Loucy (cell line): ENCODE data around the gene SP3.

Experiments used
- H2AFZ ChIP-seq: fragments of 200-600 bp; sonication (generic); 2 replicates; pipeline ENCODE4 v1.6.0; 2016; ENCODE audit warnings: antibody characterized with exemption, mild to moderate bottlenecking, low read length, moderate library complexity
- H3F3A ChIP-seq: fragments of 200-600 bp; 2 replicates; pipeline ENCODE4 v1.6.0; 2016; ENCODE audit warnings: antibody characterized with exemption, low read depth, mild to moderate bottlenecking
- H3K27me3 ChIP-seq: fragments of 200-600 bp; sonication (generic); 2 replicates; pipeline ENCODE4 v1.6.1; 2014; ENCODE audit warnings: low read length, mild to moderate bottlenecking; ENCODE audit not compliant: insufficient read depth, poor library complexity, severe bottlenecking
- H3K36me3 ChIP-seq: fragments of 200-600 bp; sonication (generic); 2 replicates; pipeline ENCODE4 v1.6.1; 2016; ENCODE audit warnings: low read length; ENCODE audit not compliant: insufficient read depth
- H3K4me1 ChIP-seq: fragments of 200-600 bp; sonication (generic); 2 replicates; pipeline ENCODE4 v1.5.1; 2014; ENCODE audit warnings: low read length, mild to moderate bottlenecking; ENCODE audit not compliant: insufficient read depth, poor library complexity, severe bottlenecking
- H3K4me2 ChIP-seq: fragments of 200-600 bp; sonication (generic); 2 replicates; pipeline ENCODE4 v1.6.0; 2014; ENCODE audit warnings: antibody characterized with exemption, low read length, low read depth, mild to moderate bottlenecking; ENCODE audit not compliant: poor library complexity, severe bottlenecking
- H3K4me3 ChIP-seq: fragments of 200-600 bp; sonication (generic); 2 replicates; pipeline ENCODE4 v1.5.1; 2014; ENCODE audit warnings: low read length, mild to moderate bottlenecking, mixed read lengths; ENCODE audit not compliant: poor library complexity, severe bottlenecking
- H3K79me2 ChIP-seq: fragments of 200-600 bp; sonication (generic); 2 replicates; pipeline ENCODE4 v1.6.1; 2014; ENCODE audit warnings: low read length; ENCODE audit not compliant: insufficient read depth
- H3K9ac ChIP-seq: fragments of 200-600 bp; sonication (generic); 2 replicates; pipeline ENCODE4 v1.6.0; 2014; ENCODE audit warnings: mild to moderate bottlenecking, low read depth, low read length, moderate library complexity; ENCODE audit not compliant: poor library complexity, severe bottlenecking
- H3K9me2 ChIP-seq: fragments of 200-600 bp; sonication (generic); replicated peaks from 2 replicates; pipeline ENCODE4 v1.6.1; 2016; ENCODE audit warnings: low read depth, low read length, mixed read lengths
- H3K9me3 ChIP-seq: fragments of 200-600 bp; sonication (generic); 2 replicates; pipeline ENCODE4 v1.6.1; 2014; ENCODE audit warnings: mild to moderate bottlenecking, antibody characterized with exemption, low read length, low read depth; ENCODE audit not compliant: insufficient read depth
- H4K20me1 ChIP-seq: fragments of 200-600 bp; sonication (generic); 2 replicates; pipeline ENCODE4 v1.6.0; 2014; ENCODE audit warnings: antibody characterized with exemption, low read length, mild to moderate bottlenecking; ENCODE audit not compliant: insufficient read depth, poor library complexity, severe bottlenecking
- EZH2phosphoT487 ChIP-seq: fragments of 200-600 bp; IDR thresholded peaks from 2 replicates; pipeline ENCODE4 v1.6.1; 2018; ENCODE audit warnings: antibody characterized with exemption, mild to moderate bottlenecking, moderate library complexity, borderline replicate concordance
- TF ChIP-seq, protein P1 (sequence below): fragments of 200-600 bp; sonication (generic); conservative IDR thresholded peaks from 2 replicates; pipeline ENCODE4 v1.5.1; 2014; ENCODE audit warnings: mild to moderate bottlenecking, antibody characterized with exemption, low read length

The SP3 gene

DNA sequence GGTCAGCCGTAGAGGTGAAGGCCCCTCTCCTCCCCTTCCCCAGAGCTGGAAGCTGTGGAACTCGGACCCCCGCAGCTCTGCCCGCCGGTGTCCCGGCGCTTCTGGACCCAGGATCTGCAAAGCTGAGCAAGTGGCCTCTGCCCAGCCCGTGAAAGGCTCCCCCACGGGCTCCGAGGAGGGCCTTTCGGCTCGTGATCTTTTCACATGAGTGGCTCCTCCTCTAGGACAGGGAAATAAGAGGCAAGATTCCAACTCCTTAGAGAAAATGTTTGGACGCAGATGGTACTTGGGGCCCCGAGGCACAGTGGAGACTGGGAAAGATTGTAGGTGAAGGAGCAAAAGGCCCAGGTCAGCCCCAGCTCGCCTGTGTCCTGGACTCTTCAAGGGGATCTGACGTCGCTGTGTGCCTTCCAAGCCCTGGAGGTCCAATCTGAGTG is 48.2 kb upstream of the SP3 start:
- Histone ChIP-seq H3F3A (no peaks in the 10 kb centered on the region), H3K9me3 (no peaks in the 10 kb centered on the region), H3K4me3 (no peak overlapping the region), H3K9me2 (no peaks in the 10 kb centered on the region), H3K9ac (no peak overlapping the region), H3K4me2 (no peak overlapping the region), H3K79me2 (no peaks in the 10 kb centered on the region), H4K20me1 (no peaks in the 10 kb centered on the region), H2AFZ (no peak overlapping the region), H3K36me3 (no peaks in the 10 kb centered on the region), H3K27me3 (no peaks in the 10 kb centered on the region), H3K4me1 (no peaks in the 10 kb centered on the region)
- TF ChIP-seq, protein P1, sequence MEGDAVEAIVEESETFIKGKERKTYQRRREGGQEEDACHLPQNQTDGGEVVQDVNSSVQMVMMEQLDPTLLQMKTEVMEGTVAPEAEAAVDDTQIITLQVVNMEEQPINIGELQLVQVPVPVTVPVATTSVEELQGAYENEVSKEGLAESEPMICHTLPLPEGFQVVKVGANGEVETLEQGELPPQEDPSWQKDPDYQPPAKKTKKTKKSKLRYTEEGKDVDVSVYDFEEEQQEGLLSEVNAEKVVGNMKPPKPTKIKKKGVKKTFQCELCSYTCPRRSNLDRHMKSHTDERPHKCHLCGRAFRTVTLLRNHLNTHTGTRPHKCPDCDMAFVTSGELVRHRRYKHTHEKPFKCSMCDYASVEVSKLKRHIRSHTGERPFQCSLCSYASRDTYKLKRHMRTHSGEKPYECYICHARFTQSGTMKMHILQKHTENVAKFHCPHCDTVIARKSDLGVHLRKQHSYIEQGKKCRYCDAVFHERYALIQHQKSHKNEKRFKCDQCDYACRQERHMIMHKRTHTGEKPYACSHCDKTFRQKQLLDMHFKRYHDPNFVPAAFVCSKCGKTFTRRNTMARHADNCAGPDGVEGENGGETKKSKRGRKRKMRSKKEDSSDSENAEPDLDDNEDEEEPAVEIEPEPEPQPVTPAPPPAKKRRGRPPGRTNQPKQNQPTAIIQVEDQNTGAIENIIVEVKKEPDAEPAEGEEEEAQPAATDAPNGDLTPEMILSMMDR: no peak
- no peak for TF ChIP-seq EZH2phosphoT487

DNA sequence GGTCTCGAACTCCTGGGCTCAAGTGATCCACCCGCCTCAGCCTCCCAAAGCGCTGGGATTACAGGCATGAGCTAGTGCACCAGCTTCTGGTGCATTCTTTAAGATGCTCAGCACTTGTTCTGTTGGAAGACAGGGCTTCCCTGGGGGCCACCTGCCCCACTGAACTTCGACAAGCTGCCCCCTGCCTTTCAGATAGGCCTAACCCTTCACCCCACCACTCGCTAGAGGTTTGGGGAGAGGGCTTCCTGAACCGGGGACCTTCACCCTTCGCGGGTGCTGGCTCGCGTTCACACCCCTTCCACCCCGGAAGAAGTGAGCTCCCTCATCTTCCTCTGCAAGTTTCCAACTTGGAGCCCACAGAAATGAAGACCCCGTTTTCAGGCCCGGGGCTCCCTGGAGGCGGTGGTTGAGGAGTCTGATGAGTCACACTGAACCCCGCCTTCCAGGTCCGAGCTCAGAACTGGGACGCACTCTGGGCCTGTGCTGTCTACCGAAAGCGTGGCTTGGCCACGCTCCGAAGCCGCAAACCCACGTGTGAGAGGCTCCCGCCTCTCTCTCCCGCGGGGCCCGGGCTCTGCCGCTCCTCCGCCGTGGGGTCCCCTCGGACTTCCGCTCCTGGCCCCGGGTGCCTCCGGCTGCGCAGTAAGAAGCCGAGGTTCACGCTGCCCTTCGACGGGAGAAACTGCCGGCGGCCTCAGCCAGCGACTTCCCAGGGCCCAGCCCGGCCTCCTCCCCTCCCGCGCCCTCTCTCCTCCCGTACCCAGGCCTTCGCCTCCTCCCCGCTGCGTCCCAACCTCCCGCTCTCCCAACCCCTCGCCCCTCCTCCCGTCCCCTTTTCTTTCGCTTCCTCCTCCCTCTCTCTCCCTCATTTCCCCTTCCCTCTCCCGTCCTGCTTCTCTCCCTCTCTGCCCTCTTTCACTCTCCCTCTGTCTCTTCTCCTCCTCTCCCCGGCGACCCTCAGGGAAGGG is 47.5 kb upstream of the SP3 start:
- TF ChIP-seq, protein P1: no peak
- TF ChIP-seq EZH2phosphoT487: no peak
- H3K4me1 ChIP-seq: no peaks in the 10 kb centered on the region
- H3K9me3 ChIP-seq: no peaks in the 10 kb centered on the region
- H3K4me3 ChIP-seq: no peak overlapping the region
- H3K36me3 ChIP-seq: no peaks in the 10 kb centered on the region
- no peaks in the 10 kb centered on the region for H3K9me2 ChIP-seq
- no peaks in the 10 kb centered on the region for H4K20me1 ChIP-seq
- H3F3A ChIP-seq: no peaks in the 10 kb centered on the region
- H3K79me2 ChIP-seq: no peaks in the 10 kb centered on the region
- H3K27me3 ChIP-seq: no peaks in the 10 kb centered on the region
- no peak overlapping the region for H2AFZ ChIP-seq
- H3K9ac ChIP-seq: no peak overlapping the region
- no peak overlapping the region for H3K4me2 ChIP-seq

DNA sequence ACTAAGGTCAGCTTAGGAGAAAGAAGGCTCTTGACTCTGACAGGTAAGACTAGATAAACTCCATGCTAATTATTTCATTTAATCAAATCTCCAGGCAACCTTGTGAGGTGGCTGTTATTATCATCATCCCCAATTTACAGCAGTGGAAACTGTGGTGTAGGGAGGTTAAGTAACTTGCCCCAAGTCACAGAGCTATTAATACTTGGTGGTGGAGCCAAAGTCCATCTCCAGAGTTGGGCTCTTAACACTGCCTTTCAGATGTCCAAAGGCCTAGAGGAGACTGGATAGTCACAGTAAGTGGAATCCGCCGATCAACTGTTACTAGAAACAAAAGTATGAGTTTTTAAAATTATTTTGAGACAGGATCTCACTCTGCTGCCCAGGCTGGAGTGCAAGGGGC is 46.6 kb upstream of the SP3 start:
- H3K9me3 ChIP-seq: no peaks in the 10 kb centered on the region
- H3F3A ChIP-seq: no peaks in the 10 kb centered on the region
- no peaks in the 10 kb centered on the region for H3K27me3 ChIP-seq
- no peak overlapping the region for H3K9ac ChIP-seq
- H3K4me2 ChIP-seq: no peak overlapping the region
- no peaks in the 10 kb centered on the region for H3K79me2 ChIP-seq
- H3K36me3 ChIP-seq: no peaks in the 10 kb centered on the region
- no peak for TF ChIP-seq EZH2phosphoT487
- TF ChIP-seq, protein P1: no peak
- no peak overlapping the region for H3K4me3 ChIP-seq
- H3K4me1 ChIP-seq: no peaks in the 10 kb centered on the region
- no peaks in the 10 kb centered on the region for H3K9me2 ChIP-seq
- no peak overlapping the region for H2AFZ ChIP-seq
- H4K20me1 ChIP-seq: no peaks in the 10 kb centered on the region
